GM06990 (cell line): ENCODE data around the gene STARD6.
"Not testable (repeated sequence)": the region's sequence is repeated elsewhere in the genome, so short reads cannot be mapped to it uniquely, and the experiment has no call there.

ENCODE experiments used
- DNase-seq: peaks from one replicate; pipeline ENCODE4 v3.0.0-alpha.2; 2011; ENCODE audit not compliant: insufficient read length; ENCODE audit errors: extremely low read depth
- H3K27me3 ChIP-seq: replicated peaks from 2 replicates; pipeline ENCODE4 v1.6.0; 2011; ENCODE audit warnings: low read length; ENCODE audit not compliant: control insufficient read depth, insufficient read depth
- H3K36me3 ChIP-seq: 2 replicates; pipeline ENCODE4 v1.5.1; 2011; ENCODE audit warnings: low read length; ENCODE audit not compliant: control insufficient read depth, insufficient read depth
- H3K4me3 ChIP-seq: replicated peaks from 2 replicates; pipeline ENCODE4 v1.5.1; 2011; ENCODE audit warnings: low read depth, mild to moderate bottlenecking, control low read depth, low read length
- CTCF ChIP-seq: IDR thresholded peaks from 2 replicates; pipeline ENCODE4 v1.5.1; 2011; ENCODE audit warnings: low read length, control low read depth, mild to moderate bottlenecking, inconsistent platforms; ENCODE audit not compliant: insufficient read depth, poor library complexity, severe bottlenecking

Gene STARD6

GRCh38 chr18:54390838-54391237, 33.2 kb upstream of the STARD6 start:
- no peak for TF ChIP-seq CTCF
- H3K36me3 ChIP-seq = no peaks in the 10 kb centered on the region
- no peaks in the 10 kb centered on the region for H3K27me3 ChIP-seq
- no peak for DNase-seq
- H3K4me3 ChIP-seq = no peak overlapping the region

- no peaks in the 10 kb centered on the region for H3K36me3 ChIP-seq
- no peak overlapping the region for H3K4me3 ChIP-seq
- no peaks in the 10 kb centered on the region for H3K27me3 ChIP-seq
- TF ChIP-seq CTCF = no peak
- DNase-seq = no peak
Observed at GRCh38 chr18:54389143-54389505, 31.5 kb upstream of the STARD6 start.

GRCh38 chr18:54388203-54389142, 30.8 kb upstream of the STARD6 start:
- no peak for TF ChIP-seq CTCF
- Histone ChIP-seq H3K36me3 (no peaks in the 10 kb centered on the region), H3K4me3 (no peak overlapping the region), H3K27me3 (no peaks in the 10 kb centered on the region)
- peak; percentile 44 for DNase-seq

GRCh38 chr18:54387631-54388030, 30.0 kb upstream of the STARD6 start:
- H3K27me3 ChIP-seq = no peaks in the 10 kb centered on the region
- no peak for DNase-seq
- no peaks in the 10 kb centered on the region for H3K36me3 ChIP-seq
- H3K4me3 ChIP-seq = no peak overlapping the region
- no peak for TF ChIP-seq CTCF

- DNase-seq, H3K36me3 ChIP-seq, H3K4me3 ChIP-seq, H3K27me3 ChIP-seq: not testable (repeated sequence)
Observed at GRCh38 chr18:54386800-54387495, 29.3 kb upstream of the STARD6 start.

- H3K4me3 ChIP-seq = no peak overlapping the region
- TF ChIP-seq CTCF = no peak
- no peaks in the 10 kb centered on the region for H3K36me3 ChIP-seq
- DNase-seq = no peak
- H3K27me3 ChIP-seq = no peaks in the 10 kb centered on the region
Observed at GRCh38 chr18:54386043-54386442, 28.4 kb upstream of the STARD6 start.
